HepG2 (cell line): ENCODE measurements around the gene DDN.

Experiments used
- CTCF ChIP-seq: sonication (generic); formaldehyde crosslinking; IDR thresholded peaks from 2 replicates; pipeline ENCODE4 v1.5.0; 2020; ENCODE audit warnings: mild to moderate bottlenecking, missing genetic modification reagents, moderate library complexity
- PCBP2 ChIP-seq: fragments of 200-400 bp; formaldehyde crosslinking; optimal IDR thresholded peaks from 2 replicates; pipeline ENCODE3; 2018; ENCODE audit warnings: low read length, low read depth; ENCODE audit not compliant: poor library complexity, severe bottlenecking
- ZNF20 ChIP-seq: sonication (generic); formaldehyde crosslinking; IDR thresholded peaks from 2 replicates; pipeline ENCODE4 v1.4.0; 2020; ENCODE audit warnings: mild to moderate bottlenecking, moderate library complexity, missing genetic modification reagents
- ZNF546 ChIP-seq: sonication (generic); formaldehyde crosslinking; conservative IDR thresholded peaks from 2 replicates; pipeline ENCODE4 v1.8.1; 2023; ENCODE audit warnings: mild to moderate bottlenecking, missing genetic modification reagents
- ZNF646 ChIP-seq: sonication (generic); formaldehyde crosslinking; IDR thresholded peaks from 2 replicates; pipeline ENCODE4 v1.9.0; 2021; ENCODE audit warnings: mild to moderate bottlenecking, missing genetic modification reagents

- TF ChIP-seq ZNF646 (CRISPR knock-in tag): no peak
- TF ChIP-seq CTCF (CRISPR knock-in tag): no peak
- TF ChIP-seq PCBP2: no peak
- TF ChIP-seq ZNF546 (CRISPR knock-in tag): no peak
- no peak for TF ChIP-seq ZNF20 (CRISPR knock-in tag)
Measured at GRCh38 chr12:48981757-48982157, 17.4 kb downstream of the DDN start.
